ENCODE data around the gene BTBD9.

- TF ChIP-seq CTCF (IDR thresholded peaks at IDR 0.05), result no peak
- TF ChIP-seq POLR2A (IDR thresholded peaks at IDR 0.05), result no peak
- TF ChIP-seq POLR2AphosphoS5 (IDR thresholded peaks at IDR 0.05), result no peak
Measured at GRCh38 chr6:38636027-38636426, 3.7 kb downstream of the BTBD9 start.
